ENCODE results near the gene C1orf167.
A peak's percentile ranks its signal among the peaks of the same experiment; 100 is the strongest.

The C1orf167 gene

DNA sequence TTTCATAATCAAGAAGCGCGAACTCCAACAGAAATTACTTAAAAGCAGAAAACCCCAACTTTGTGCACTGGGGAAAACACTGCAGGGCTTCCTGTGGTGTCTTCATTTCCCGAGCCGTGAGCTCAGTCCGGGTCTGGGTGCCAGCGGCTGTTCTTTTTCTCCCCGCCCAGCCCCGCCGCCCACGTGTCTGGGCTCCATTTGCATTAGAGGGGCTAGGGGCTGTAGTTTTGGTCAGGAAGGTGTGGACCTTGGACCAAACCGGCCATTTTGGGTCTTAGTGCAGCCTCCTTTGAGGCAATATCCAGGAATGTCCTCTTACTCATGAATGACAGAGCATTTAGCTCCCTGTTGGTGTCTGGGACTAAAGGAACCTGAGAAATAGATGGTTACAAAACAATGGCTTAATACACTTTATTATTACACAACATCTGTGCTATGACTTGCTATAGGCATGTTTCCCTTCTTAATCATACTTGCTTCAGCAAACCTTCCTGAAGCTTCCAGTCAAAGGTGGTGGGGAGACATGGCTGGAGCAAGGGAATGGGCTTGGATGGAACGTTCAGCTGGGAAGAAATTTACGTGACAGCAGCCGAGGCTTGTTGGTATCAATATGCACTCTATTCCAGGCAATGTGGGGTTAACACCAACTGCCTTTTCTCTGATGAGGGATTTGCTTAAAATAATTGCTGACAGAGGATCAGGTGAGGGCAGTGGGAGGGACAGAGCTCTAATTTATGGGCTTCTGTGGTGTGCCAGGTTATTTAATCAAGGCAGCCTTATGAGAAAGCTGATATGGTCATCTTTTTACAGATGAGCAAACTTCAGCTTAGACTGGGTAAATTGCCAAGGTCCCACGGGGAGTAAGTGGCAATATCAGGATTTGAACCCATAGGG, 25.0 kb upstream of the C1orf167 start:
- DNase-seq, result peak; percentile 46 to 60

DNA sequence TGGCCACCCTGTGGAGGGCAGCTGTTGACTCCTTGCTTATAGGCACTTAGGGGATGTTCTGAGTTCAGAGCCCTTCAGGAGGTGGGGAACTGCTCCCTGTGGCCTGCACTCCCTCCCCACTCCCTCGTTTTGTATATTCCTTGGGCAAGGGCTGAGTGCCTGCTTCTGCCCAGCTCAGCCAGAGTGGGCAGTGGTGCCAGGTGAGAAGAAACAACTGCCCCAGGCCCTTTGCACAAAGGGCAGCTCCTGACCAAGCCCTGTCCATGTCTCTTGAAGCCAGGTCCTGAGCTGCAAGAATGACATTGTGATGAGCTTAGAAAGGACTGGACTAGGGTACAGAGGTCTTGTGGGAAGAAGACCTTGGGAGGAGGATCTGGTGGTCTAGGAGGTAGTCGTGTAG, 23.9 kb upstream of the C1orf167 start:
- DNase-seq, result no peak

DNA sequence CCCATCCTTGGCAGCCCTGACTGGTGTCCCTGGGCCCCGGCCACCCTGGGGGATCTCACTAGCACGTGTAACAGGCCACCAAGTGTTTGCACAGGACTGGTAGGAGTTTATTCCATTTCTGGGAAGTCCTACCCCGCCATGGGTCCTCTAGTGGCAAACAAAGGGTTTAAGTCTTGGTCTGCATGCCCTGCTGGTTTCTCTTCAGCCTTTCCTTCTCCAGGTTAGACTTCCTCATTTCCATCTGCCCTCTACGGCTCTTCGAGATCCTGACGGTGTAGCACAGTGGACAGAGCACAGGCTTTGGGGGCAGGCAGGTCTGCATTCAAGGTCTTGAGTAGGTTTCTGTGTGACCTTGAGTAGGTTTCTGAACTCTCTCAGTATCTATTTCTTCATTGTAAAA, 23.2 kb upstream of the C1orf167 start:
- no peak for DNase-seq

DNA sequence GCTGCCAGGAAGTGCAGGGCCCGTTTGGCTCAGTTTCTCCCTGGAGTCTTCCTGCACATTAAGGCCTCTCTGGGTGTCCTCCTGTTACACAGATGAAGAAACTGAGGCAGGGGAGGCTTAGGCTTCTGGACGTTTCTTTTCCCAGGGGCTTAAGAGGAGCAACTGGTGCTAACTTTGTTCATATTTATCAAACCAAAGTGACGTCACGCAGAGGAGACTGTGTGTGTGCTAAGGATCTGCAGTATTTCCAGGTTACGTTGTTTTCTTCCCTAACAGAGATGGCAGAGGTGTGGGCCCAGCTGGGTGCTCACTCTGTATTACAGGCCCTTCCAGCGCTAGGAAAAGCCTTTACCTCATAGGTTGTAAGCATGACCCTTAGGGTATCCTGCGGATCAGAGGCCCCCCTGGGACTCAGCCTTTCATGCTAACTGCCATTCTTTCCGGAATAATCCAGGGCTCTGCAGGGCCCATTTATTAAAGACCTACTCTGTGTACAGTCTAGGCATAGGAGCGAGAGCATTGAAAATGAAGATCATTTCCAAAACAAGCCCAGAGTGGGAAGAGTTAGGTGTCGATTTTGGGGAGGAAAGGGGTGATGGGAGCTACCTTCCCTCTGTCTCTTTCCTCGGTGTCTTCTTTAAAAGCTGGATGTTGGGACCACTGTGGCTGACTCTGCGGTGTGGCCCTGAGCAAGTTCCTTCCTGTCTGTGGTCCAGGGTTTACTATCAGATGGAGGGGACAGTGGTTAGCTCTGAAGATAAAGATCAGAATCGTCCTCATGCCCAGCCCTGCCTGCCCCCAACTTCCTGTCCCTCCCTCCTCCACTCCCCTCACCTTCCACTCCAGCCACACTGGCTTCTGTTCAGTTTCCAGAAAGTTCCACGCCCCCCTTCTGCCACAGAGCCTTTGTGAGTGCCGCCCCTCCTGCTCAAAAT, 21.5 kb upstream of the C1orf167 start:
- DNase-seq, result peak; percentile 45 to 59

DNA sequence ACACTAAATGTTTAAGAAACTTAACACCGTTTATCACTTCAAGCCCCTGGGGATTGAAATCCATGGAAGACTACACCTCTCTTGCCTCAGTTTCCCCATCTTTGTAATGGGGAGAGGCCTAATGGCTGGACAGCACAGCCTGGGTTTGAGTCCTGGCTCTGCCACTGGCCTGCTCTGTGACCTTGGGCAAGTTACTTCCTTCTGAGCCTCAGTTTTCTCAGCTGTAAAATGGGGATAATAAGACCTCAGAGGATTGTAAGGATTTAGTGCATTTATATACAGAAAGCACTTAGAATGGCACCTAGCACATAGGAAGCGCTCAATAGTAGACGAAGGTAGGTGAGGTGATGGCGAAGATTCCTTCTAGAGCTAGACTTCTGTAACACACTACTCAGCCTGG, 20.5 kb upstream of the C1orf167 start:
- no peak for DNase-seq

DNA sequence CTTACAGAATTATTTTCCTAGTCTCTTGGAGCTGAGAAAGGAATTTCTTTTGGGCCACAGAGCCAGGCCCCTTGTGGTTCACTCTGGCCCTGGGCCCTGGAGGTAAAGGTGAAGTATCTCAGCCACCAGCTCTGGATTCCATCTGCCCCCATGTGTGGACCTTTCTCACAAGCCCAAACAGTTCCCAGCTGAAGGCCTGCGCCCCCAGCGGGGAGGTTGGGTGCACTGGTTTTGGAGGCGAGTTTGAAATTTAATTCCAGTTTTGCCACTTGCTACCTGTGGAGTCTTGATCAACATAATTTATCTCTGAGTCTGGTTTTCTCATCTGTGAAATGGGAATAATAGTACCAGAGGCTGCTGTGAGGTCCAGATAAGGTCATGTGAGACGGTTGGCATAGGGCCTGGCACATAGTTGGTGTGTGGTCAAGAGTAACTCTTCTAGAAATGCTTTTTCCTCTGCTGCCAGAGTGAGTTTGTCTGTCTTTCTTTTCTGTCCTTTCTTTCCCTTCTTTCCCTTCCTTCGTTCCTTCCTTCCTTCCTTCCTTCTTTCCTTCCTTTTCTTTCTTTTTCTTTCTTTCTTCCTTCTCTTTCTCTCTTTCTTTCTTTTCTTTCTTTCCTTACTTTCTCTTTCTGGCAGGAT, 20.0 kb upstream of the C1orf167 start:
- DNase-seq, result no peak

DNA sequence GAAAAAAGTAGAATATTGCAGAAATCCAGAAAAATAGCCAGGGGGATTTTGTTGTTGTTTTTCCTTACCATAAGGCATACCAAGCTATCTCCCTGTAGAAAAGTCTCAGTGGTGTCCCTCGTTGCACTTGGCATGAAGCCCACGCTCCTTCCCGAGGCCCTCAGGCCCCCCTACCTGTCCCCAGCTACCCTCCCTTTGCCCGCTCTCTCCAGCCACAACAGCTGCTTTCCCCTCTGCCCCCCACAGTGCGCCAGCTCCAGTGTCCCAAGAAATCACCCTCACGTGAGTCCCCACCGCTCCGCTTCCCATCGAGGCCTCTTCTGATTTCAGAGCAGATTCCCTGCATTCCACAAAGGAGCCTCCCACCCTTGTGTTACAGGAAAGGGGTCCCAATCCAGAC, 17.7 kb upstream of the C1orf167 start:
- no peak for DNase-seq

DNA sequence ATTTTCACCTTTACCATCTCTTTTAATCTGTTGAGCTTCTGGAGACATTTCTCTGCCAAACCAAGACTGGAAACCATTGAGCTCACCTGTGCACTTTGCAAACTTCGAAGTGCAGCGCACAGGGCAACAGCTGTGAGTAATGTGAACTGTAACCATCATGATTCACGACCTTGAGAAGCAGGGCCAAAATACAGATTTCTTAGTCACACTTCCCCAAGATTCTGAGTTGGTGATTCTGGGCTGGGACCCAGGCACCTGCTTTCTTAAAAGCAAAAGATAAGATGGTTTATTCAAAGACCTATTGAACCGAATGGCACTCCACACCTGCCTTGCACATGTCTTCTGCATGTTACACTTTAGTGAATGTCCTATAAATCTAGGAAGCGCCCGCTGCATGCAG, 15.9 kb upstream of the C1orf167 start:
- DNase-seq, result no peak

DNA sequence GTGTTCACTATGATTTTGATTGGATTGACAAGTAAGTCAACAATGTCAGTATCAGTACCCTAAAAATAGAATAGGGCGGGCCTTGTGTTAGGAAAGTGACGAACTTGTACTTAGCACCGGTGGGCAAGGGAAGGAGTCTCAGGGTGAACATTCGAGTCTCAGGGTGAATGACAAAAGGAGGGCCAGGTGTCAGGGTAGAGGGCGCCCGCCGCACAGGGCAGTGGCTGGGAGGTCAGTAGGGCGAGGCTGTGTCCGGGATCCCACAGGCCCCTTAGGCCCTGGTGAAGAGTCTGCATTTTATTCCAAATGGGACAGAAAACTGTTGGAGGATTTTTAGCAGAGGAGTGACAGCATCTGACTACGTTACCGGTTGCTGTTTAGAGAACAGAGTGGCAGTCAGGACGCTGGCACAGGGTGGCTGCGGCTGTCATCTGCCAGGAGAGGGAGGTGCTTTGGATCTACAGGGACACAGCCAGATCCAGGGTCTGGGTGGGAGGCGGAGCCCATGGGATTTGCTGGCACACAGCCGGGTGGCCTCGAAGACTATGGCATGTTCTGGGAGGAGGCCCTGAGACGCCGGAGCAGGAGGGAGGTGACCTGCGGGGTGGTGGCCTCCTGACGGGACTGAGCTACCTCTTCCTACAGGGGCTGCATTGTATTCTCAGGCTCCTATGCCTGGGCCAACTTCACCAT, 15.1 kb upstream of the C1orf167 start:
- no peak for DNase-seq

DNA sequence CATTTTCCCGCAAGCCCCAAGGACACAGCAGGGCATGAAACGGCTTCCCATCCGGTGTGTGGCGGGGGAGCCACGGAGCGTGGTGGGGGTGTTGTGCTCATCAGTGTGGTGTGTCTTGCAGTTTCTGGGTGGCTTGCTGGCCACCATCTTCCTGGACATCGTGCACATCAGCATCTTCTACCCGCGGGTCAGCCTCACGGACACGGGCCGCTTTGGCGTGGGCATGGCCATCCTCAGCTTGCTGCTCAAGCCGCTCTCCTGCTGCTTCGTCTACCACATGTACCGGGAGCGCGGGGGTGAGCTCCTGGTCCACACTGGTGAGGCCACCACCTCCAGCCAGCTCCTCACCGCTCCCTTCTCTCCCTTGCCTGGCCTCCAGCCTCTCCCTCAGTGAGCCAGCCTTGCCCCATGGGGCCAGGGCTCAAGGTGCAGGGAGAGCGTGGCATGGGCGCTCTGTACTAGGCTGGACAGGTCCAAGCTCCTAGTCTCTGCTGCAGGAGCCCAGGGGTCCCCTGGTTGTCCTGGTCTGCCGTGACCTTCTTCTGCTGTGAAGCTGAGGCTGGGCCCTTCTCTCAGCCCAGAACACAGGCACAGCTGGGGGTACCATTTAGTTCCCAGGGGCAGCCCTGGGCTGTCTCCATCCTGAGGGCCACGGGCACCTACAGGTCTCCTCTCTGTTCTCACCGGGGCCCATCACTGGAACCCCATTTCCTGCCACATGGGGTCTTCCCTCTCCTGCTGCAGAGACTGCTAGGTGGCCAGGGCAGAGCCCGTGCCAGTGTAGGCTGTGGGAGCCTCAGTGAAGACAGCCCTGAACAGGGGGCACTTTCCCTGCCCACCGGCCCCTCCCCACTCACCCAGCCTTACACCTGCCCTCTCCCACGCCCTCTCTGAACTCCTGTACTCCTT, 13.4 kb upstream of the C1orf167 start:
- DNase-seq, result no peak

DNA sequence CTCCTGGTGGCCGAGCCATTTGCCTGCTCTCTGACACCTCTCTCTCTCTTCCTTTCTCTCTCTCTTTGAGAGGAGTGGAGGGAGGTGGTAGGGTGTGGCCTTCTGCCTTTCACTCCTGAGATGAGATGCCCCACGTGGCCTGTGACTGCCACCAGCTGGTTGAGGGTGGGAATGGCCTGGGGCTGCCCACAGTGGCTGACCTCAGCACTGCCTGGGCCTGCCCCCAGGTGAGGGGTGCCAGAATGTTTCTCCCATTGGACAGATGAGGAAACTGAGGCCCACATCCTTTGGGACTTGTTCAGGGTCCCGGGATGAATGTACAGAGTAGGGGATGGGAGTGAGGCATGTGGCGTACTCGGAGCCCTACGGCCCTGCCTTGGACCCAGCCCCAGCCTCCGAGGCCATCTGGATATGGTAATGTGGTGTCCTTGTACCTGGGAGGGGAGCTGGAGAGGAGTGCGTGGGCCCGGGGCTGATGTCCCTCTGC, 12.7 kb upstream of the C1orf167 start:
- DNase-seq, result peak; percentile 29 to 70

DNA sequence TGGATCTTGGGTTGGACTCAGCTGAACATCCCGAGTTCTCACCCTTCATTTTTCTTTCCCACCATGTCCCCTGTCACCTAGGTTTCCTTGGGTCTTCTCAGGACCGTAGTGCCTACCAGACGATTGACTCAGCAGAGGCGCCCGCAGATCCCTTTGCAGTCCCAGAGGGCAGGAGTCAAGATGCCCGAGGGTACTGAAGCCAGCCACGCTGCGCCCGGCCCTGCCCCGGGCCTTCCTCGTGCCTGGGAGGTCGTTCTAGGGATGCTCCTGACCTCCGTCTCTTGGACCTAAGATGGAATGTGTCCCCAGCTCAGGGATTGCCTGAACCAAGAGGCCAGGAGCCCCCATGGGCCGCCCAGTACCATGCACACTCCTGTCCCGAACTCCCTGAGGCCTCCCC, 12.0 kb upstream of the C1orf167 start:
- no peak for DNase-seq

DNA sequence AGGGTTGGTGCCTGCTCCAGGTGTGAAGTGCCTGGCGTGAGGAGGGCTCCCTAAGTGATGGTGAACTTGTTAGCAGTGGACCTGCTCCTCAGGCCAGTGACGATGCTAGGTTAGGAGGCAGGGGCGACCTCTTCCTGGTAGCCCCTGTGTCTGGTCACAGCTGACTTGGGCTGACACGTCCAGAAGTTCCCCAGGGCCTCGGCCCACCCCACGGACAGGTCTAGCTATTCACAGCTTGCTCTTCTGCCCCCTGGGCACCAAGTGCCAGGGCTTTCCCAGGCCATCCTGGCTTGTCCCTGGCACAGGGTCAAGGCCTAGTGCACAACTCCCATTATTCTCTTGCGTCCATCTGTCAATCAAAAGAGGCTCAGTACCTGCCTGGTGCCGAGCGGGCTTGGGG, 10.9 kb upstream of the C1orf167 start:
- no peak for DNase-seq

DNA sequence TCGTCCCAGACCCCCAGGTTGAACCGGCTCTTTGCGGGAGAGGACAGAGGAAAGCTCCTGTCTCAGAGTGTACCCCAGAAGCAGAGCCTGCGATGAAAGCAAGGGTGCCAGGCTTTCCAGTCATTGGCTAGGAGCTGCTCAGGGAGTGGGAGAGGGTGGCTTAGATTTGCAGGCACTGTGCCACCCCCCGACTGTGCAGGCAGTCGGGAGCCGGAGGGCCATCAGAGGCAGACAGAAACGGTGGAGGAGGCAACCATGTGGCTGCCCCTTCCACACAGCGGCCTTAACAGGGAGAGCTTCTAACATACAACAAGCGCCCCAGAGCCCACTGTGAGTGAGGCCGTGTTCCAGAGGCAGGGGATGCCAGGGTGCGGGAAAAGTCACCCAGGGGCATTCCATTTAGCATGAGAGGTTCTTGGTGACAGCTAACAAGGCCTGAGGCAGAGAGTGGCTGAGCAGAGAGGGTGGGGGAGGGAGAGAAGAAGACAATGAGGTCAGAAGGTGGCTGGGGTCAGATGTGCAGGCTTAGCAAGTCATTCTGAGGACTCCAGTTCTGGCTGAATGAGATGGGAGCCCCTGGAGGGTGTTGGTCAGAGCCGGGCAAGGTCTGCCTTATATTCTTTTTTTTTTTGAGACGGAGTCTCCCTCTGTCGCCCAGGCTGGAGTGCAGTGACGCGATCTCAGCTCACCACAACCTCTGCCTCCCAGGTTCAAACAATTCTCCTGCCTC, 9.5 kb upstream of the C1orf167 start:
- DNase-seq, result no peak

DNA sequence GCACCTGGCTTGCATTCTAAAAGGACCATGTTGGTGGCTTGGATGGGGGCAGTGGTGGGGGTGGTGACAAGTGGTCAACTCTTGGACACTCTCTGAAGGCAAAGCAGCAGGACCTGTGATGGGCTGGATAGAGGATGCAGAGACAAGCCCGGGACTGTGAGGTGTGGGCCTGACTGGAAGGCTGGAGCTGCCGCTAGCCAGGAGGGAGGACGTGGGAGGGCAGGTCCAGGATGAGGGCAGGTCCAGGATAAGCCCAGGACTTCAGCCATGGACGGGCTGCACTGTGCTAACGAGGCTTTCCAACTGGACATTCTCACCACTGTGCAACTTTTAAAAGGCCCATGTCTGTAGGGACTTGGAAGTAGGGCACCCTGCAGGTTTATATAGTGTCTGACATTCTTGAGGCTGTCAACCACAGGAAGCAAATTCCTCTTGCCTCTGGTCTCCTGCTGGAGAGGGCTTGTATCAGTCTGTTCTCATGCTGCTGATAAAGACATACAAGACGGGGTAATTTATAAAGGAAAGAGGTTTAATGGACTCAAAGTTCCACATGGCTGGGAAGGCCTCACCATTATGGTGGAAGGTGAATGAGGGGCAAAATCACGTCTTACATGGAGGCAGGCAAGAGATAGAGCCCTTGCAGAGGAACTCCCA, 8.3 kb upstream of the C1orf167 start:
- DNase-seq, result no peak

DNA sequence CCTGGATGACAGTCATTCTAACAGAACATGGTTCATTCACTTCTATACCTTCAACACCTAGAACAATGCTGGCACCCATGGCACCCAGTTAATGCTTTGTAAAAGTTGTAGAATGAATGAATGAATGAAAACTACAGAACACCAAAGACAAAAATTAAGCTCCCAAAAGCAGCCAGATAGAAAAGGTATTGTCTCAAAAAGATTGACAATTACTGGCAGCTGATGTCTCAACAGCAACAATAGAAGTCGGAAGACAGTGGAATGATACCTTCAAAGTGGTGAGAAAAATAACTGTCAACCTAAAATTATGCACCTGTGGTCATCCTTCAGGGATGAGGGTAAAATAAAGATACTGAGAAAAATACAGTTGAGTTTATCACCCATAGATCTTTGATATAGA, 4.9 kb upstream of the C1orf167 start:
- no peak for DNase-seq

DNA sequence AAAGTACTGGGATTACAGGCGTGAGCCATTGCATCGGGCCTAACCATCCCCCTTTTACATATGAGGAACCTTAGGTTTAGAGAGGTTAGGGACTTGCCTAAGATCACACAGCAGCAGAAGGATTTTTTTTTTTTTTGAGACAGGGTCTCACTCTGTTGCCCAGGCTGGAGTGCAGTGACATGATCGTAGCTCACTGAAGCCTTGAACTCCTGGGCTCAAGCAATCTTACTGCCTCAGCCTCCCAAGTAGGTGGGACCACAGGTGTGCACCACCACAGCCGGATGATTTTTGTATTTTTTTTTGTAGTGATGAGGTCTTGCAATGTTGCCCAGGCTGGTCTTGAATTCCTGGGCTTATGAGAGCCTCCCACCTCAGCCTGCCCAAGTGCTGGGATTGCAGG, 2.2 kb upstream of the C1orf167 start:
- no peak for DNase-seq

DNA sequence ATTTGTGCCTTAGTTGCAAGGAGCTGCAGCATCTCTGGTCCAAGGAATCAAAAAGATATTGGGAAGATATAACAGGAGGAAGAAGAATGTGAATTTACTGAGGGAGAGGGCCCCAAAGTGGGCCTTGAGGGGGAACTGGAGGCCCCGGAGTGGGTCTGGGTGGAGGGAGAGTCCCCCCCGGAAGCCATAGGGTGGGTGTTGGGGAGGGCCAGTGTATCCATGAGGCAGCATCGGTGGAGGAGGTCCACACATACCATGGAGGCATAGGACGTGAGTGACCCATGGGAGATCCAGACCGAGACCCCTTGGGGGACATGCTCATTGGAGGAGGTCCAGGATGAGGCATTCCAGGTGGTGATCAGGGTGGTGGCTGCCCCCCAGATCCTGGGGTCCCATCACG, 708 bp upstream of the C1orf167 start:
- no peak for DNase-seq

DNA sequence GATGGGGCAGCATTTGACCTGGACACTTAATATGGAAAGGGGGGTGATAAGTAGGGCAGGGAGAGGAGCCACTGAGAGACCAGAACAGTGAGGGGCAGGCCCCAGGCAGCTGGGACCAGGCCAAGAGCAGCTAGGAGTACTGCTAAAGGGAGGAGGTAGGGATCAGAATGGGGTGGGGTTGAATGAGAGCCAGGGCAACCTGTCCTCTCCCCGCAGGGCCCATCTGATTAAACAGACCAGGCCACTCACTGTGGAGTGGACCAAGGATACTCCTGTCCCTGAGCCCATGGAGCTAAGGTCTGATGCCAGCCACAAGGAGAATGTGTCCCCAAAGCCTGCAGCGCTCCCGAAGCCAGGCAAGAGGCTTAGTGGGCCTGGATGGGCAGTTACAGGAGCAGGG, 2.1 kb downstream of the C1orf167 start:
- no peak for DNase-seq

DNA sequence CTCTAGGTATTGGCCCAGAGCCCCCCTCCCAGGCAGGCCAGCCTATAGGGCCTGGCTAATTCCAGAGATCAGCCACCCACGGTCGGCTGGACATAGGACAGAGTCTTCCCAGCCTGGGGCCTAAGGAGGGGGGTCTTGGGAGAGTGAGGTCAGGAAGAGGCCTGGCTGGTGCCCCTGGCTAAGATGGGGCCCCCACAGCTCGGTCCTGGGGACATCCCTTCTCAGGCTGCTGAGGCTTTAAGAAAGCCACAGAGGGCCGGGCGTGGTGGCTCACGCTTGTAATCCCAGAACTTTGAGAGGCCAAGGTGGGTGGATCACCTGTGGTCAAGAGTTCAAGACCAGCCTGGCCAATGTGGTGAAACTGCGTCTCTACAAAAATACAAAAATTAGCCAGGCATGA, 2.5 kb downstream of the C1orf167 start:
- DNase-seq, result no peak
